GM21717 (cell line): ENCODE measurements around the gene IL22RA1.

Experiments used
- ATAC-seq: cut with Tn5 transposase; IDR thresholded peaks from one replicate; pipeline ENCODE4 v1.9.1; 2021; ENCODE audit warnings: mild to moderate bottlenecking, moderate library complexity; ENCODE audit not compliant: unreplicated experiment

Gene IL22RA1

DNA sequence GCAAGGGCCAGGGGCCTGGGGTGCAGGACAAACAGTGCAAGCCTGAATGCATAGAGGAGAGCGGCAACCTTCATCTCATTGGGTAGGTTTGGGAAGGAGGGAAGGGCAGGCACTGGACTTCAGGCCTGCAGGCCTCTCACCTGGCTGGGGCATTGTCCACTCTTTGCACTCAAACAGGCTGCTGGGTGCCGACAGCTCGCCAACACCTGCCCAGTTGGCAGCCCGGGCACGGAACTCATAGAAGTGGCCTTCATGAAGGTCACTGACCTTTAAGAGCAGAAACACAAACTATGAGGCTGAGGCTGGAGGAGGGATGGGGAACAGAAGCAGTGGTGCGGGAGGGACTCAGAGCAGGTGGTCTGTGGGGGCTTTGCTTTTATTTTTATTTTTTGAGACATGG is 61.8 kb downstream of the IL22RA1 start:
- no peak for ATAC-seq

DNA sequence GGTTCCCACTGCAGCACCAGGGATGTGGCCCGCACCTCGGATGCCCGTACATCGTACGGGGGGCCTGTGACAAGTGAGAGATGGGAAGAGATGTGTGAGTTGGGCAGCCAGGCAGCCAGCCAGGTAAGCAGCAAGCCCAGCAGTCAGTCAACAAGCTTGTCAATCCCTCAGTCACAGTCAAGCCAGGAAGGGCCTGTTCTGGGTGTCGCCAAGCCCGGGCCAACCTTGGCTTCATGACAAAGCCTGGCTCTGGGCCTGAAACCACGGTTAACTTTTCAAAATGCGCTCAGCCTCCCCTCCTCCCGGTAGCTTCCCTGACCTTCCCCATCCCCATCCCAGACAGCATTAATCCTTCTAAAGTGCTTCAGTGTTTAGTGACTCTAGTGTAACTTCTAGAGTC is 62.8 kb downstream of the IL22RA1 start:
- ATAC-seq = no peak

DNA sequence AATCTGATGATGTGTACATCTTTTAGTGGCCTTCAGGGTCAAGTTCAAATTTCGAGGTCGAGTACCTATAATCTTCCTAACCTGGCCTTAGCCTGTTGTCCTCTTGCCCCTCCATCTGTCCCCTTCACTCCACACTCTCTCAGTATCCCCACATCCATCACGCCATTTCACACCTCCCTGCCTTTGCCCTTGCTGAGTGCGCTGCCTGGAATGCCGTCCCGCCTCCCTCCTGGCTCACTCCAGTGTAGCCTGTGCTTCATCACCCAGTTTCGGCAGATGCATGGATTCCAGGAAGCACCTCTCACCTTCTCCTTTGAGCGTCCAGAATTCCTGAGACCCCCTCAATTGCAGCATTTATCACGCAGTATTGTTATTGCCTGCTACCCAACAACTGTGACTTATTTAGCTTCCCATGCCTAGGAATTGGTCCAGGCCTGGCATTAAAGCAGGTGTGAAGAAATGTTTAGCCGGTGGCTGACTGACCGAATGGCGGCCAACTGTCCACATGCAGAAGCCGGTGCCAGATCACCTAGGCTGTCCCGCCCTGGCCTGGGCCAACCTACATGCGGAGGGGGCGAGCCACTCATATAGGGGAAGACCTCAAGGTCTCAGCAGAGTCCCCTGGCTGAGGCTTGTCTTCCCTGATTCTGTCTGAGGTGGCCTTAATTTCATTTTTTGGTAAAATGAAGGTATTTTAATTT is 65.5 kb downstream of the IL22RA1 start:
- no peak for ATAC-seq

DNA sequence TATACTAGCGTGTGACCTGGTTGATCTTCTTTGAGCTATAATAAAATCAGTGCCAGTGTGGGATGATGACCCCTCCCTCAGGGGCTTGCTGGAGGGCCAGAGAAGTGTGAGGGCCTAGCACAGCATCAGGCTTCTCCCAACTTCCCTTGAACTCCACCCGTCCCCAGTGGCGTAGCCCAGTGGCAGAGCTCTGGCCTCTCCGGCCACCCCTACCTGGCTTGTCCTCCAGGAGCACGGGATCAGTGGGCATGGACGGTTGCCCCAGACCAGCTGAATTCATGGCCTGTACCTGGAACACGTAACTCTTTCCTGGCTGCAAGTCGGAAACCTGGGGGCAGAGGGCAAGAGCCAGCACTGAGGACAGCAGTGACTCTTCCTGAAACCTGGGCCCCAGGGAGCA is 67.0 kb downstream of the IL22RA1 start:
- no peak for ATAC-seq

DNA sequence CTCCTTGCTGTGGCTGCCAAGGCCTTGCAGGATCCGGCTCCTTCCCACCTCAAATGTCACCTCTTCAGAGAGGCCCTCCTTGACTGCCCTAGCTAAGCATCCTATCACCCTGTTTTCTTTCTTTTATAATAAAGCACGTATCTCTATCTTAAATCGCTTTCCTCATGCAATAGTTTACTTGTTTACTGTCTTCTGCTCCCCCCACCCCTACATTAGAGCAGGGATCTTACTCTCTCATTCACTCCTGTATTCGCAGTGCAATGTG is 67.4 kb downstream of the IL22RA1 start:
- ATAC-seq = no peak

DNA sequence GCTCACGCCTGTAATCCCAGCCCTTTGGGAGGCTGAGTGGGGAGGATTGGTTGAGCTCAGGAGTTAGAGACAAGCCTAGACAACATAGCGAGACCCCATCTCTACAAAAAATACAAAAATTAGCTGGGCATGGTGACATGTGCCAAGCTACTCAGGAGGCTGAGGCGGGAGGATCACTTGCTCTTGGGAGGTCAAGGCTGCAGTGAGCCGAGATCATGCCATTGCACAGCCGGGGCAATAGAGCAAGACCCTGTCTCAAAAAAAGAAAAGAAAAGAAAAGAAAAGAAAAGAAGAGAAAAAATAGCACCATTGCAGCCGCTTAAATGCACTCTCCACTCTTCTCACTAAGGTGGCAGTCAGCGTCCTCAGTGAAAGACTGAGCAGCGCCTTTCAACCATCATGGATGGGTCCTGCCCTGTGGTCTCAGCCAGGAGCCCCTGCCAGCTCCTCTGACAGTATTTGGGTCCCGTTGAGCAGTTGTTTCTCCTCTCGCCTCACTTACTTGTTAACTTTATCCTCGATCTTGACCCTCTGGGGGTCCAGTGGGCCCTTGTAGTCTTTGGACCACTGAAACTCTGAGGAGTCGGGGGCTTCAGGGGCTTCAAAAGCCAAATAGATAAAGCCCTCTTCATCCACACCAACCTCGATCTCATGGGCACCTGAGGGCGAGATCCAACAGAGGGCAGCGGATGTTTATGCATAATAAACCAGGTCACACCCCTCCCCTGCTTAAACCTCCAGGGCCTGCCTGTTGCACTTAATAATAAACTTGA is 67.9 kb downstream of the IL22RA1 start:
- ATAC-seq = no peak

DNA sequence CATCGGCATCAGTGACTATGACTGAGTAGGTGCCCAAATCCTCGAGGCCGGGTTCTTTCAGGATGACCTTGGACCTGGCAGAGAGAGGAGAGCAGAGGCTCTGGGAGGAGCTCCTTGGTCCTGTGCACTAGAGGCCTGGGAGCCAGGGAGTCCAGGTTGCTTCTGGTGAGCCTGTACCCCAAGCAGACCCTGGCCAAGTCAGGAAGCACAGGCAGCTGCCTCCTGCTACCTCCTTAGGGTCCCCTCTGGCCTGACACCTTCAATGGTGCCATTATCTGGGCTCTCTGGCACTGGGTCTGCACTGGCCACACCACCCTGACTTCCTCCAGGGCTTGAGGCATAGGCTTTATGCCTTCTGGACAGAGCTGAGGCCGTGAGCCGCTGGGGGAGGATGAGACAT is 68.7 kb downstream of the IL22RA1 start:
- no peak for ATAC-seq

DNA sequence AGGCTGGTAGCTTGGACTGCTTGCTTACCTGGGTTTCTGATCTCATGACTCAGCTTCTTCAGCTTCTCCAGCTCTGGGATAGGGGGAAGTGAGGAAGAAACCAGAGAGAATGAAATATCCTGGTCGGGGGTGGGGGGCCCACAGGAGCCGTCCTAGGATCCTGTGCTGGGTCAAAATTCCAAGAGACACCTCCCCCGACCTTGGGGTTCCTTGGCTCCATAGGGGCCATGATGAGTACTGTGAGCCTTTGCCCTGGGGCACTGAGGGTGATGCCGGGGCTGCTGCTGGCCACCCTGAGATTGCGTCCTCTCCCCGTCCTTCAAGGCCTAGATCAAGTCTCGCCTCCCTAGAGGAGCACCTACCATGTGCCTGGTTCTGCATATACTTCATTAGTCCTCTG is 71.0 kb downstream of the IL22RA1 start:
- ATAC-seq = no peak

DNA sequence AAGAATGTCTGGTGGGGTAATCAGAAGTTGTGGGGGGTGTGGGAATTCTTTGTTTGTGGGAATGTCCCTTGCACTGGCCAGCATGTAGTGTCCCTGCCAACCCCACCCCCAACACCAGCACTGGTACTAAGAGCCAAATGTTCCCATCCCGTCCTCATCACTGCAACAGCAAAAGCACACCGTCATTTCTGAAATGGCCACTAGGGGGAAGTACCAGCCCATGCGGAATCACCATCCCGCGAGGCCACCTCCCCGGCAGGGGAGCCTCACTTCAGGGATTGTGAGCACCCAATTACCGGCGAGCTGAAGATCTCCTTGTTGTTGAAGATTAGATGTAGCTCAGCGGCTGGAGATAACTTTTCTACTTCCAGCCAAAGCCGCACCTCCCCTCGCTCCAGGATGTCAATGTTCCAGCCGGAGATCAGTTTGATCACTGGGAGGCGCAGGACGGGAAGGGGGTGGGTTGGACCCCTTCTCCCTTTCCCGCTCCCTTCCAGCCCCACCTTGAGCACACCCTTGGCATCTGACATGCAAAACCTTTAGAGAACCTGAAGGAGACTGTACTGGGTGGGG is 72.0 kb downstream of the IL22RA1 start:
- ATAC-seq = no peak

DNA sequence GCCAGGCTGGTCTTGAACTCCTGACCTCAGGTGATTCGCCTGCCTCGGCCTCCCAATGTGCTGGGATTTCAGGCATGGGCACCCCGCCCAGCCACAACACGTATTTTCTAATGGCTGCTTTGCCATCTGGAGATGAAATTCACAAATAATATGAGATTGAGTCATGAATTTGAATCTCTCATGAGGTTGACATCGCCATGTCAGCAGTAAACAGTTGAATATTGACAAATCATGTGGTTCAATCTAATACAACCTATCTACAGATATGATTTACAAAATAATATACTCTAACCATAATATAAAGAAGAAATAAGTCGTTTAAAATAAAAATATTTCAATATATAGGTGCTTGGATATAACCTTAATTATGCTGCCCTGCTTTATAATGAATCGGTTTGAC is 73.1 kb downstream of the IL22RA1 start:
- ATAC-seq = no peak
